ENCODE results near the gene HSDL2. TPM values are rescaled to one million over a fixed set of nuclear protein-coding genes. Genes with fewer than 3 reads are reported as not detected.

HSDL2 gene
- total and polyA plus RNA-seq, 2 experiments from 2014 or later, result 43.8 to 46.4 TPM

DNA sequence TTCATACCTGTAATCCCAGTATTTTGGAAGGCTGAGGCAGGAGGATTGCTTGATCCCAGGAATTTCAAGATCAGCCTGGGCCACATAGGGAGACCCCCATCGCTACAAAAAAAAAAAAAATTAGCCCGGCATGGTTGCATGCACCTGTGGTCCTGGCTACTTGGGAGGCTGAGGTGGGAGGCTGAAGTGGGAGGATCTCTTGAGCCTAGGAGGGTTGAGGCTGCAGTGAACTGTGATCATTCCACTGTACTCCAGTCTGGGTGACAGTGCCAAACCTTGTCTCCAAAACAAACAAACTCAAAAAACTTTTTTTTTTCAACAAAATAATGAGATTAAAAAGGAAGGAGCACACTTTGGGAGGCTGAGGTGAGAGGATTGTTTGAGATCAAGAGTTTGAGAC is 120.9 kb downstream of the HSDL2 start:
- H3K36me3 ChIP-seq, result no peaks in the 10 kb centered on the region
- H3K9me3 ChIP-seq (ENCODE audit: low read depth), result no peaks in the 10 kb centered on the region
- TF ChIP-seq, protein P1, sequence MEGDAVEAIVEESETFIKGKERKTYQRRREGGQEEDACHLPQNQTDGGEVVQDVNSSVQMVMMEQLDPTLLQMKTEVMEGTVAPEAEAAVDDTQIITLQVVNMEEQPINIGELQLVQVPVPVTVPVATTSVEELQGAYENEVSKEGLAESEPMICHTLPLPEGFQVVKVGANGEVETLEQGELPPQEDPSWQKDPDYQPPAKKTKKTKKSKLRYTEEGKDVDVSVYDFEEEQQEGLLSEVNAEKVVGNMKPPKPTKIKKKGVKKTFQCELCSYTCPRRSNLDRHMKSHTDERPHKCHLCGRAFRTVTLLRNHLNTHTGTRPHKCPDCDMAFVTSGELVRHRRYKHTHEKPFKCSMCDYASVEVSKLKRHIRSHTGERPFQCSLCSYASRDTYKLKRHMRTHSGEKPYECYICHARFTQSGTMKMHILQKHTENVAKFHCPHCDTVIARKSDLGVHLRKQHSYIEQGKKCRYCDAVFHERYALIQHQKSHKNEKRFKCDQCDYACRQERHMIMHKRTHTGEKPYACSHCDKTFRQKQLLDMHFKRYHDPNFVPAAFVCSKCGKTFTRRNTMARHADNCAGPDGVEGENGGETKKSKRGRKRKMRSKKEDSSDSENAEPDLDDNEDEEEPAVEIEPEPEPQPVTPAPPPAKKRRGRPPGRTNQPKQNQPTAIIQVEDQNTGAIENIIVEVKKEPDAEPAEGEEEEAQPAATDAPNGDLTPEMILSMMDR (IDR thresholded peaks at IDR 0.05; ENCODE audit: low read depth, low read length), result no peak
- H3K27me3 ChIP-seq, result no peaks in the 10 kb centered on the region
- H3K4me3 ChIP-seq, result no peak overlapping the region
- peaks cover 10% of the 10 kb centered on the region for H3K4me1 ChIP-seq (ENCODE audit: low read depth)
- H3K27ac ChIP-seq, result no peak overlapping the region
- DNase-seq (ENCODE audit: low read depth in 1 of 2, low spot score in 1 of 2), result no peak

DNA sequence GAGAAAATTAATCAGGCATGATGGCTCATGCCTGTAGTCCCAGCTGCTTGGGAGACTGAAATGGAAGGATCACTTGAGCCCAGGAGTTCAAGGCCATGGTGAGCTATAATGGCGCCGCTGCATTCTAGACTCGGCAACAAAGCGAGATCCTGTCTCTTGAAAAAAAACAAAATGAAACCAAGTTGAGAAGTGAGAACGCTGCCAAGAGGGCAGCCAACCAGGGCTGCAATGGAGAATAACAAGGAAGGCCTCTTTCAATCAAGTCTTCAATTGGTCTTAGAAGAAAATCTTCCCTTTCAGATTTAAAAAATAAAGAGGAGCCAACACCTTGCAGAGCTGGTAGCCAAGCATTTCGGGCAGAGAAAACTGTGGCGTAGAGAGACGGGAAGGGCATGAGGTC is 121.4 kb downstream of the HSDL2 start:
- Histone ChIP-seq H3K4me3 (no peak overlapping the region), H3K27me3 (no peaks in the 10 kb centered on the region), H3K9me3 (ENCODE audit: low read depth) (no peaks in the 10 kb centered on the region), H3K4me1 (ENCODE audit: low read depth) (peaks cover 10% of the 10 kb centered on the region), H3K27ac (no peak overlapping the region), H3K36me3 (no peaks in the 10 kb centered on the region)
- TF ChIP-seq, protein P1 (IDR thresholded peaks at IDR 0.05; ENCODE audit: low read depth, low read length), result no peak
- DNase-seq (ENCODE audit: low read depth in 1 of 2, low spot score in 1 of 2), result no peak

DNA sequence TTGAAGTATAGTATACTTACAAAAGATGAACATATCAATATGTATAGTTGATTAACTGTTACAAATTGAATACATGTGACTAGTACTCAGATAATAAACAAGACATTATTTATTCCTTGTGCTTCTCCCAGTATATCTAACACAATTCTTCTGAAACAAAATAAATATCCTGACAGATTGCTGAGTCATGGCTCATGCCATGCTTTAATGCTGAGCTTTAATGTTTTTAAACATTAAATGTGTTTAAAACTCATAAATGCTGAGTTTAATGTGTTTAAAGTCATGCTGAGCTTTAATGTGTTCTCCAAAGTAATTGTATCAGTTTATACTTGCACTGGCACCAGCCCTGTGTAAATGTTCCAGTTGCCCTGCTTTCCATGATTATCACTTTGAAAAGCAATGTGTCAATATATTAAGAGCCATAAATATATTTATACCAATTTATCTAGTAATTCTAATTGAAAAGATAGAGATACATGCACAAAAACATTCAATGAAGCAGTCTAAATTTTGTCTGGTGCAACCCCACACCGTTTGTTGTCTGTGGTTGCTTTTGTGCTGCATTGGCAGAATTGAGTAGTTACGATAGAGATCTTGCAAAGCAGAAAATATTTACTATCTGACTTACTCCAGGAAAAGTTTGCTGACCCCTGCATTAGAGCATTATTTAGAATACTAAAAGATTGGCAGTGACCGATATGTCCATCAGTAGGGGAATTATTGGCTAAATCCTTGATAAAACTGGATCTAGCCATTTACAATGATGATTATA is 122.5 kb downstream of the HSDL2 start:
- H3K27me3 ChIP-seq, result no peaks in the 10 kb centered on the region
- H3K9me3 ChIP-seq (ENCODE audit: low read depth), result no peaks in the 10 kb centered on the region
- no peaks in the 10 kb centered on the region for H3K36me3 ChIP-seq
- no peak overlapping the region for H3K4me3 ChIP-seq
- peaks cover 4% of the 10 kb centered on the region for H3K4me1 ChIP-seq (ENCODE audit: low read depth)
- no peak for DNase-seq (ENCODE audit: low read depth in 1 of 2, low spot score in 1 of 2)
- TF ChIP-seq, protein P1 (IDR thresholded peaks at IDR 0.05; ENCODE audit: low read depth, low read length), result no peak
- no peak overlapping the region for H3K27ac ChIP-seq

DNA sequence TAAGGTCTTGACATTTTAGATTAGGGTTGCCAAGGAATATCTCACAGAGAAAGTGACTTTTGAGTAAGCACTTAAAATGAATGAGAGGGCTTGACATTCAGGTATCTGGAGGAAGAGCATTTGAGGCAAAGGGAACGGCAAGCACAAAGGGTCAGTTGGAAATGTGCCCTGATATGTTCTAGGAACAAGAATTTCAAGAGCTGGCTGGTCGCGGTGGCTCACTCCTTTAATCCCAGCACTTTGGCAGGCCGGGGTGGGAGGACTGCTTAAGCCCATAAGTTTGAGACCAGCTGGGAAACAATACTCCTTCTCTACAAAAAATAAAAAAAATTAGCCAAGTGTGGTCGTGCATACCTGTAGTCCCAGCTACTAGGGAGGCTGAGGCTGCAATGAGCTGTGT is 123.3 kb downstream of the HSDL2 start:
- no peaks in the 10 kb centered on the region for H3K27me3 ChIP-seq
- H3K4me3 ChIP-seq, result no peak overlapping the region
- TF ChIP-seq, protein P1 (IDR thresholded peaks at IDR 0.05; ENCODE audit: low read depth, low read length), result no peak
- no peak overlapping the region for H3K27ac ChIP-seq
- DNase-seq (ENCODE audit: low read depth in 1 of 2, low spot score in 1 of 2), result no peak
- no peaks in the 10 kb centered on the region for H3K9me3 ChIP-seq (ENCODE audit: low read depth)
- no peaks in the 10 kb centered on the region for H3K4me1 ChIP-seq (ENCODE audit: low read depth)
- no peaks in the 10 kb centered on the region for H3K36me3 ChIP-seq

DNA sequence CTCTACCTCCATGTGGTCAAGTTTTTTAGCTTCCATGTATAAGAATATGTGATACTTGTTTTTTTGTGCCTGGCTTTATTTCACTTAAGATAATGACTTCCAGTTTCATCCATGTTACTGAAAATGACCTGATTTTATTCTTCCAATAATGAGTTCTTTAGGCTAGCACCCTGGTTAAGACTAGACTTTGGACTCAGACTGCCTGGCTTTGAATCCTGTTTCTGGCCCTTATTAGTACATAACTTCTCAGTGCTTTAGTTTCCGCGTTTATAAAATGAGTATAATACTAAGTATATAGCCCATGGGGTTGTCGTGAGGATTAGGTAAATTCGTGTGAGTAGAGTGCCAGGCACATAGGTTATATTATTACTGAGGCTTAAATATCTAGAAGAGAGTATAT is 125.2 kb downstream of the HSDL2 start:
- no peak for DNase-seq (ENCODE audit: low read depth in 1 of 2, low spot score in 1 of 2)
- H3K9me3 ChIP-seq (ENCODE audit: low read depth), result no peaks in the 10 kb centered on the region
- H3K4me1 ChIP-seq (ENCODE audit: low read depth), result no peaks in the 10 kb centered on the region
- H3K27me3 ChIP-seq, result no peaks in the 10 kb centered on the region
- H3K4me3 ChIP-seq, result no peak overlapping the region
- H3K27ac ChIP-seq, result no peak overlapping the region
- H3K36me3 ChIP-seq, result no peaks in the 10 kb centered on the region
- TF ChIP-seq, protein P1 (IDR thresholded peaks at IDR 0.05; ENCODE audit: low read depth, low read length), result no peak
